Measurements from ENCODE around the gene FAM174C.

- TF ChIP-seq CTCF (IDR thresholded peaks at IDR 0.05 in 2 of 3, conservative IDR thresholded peaks at IDR 0.05 in 1 of 3; ENCODE audit: control insufficient read depth in 2 of 3, extremely low read depth in 1 of 3, insufficient read depth in 1 of 3, low read depth in 3 of 3, low read length in 3 of 3): no peak
- no peak for TF ChIP-seq POLR2A (IDR thresholded peaks at IDR 0.05; ENCODE audit: low read depth, low read length)
- TF ChIP-seq RAD21 (IDR thresholded peaks at IDR 0.05; ENCODE audit: insufficient read depth, low read depth, low read length): no peak
- no peak for TF ChIP-seq ELK1 (IDR thresholded peaks at IDR 0.05; ENCODE audit: low read depth, low read length)
- no peak for TF ChIP-seq EZH2 (IDR thresholded peaks at IDR 0.05; ENCODE audit: borderline replicate concordance, control insufficient read depth, low read depth, low read length)
- TF ChIP-seq TCF12 (IDR thresholded peaks at IDR 0.05; ENCODE audit: low read depth, low read length): no peak
- TF ChIP-seq E2F8 (IDR thresholded peaks at IDR 0.05; ENCODE audit: low read depth, partially characterized antibody): no peak
- no peak for TF ChIP-seq REST (IDR thresholded peaks at IDR 0.05; ENCODE audit: low read depth, low read length)
- peak; percentile 73; the same call in 1 of the 2 replicates for TF ChIP-seq SMARCA5 (IDR thresholded peaks at IDR 0.05)
- TF ChIP-seq, protein P1, sequence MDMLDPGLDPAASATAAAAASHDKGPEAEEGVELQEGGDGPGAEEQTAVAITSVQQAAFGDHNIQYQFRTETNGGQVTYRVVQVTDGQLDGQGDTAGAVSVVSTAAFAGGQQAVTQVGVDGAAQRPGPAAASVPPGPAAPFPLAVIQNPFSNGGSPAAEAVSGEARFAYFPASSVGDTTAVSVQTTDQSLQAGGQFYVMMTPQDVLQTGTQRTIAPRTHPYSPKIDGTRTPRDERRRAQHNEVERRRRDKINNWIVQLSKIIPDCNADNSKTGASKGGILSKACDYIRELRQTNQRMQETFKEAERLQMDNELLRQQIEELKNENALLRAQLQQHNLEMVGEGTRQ (IDR thresholded peaks at IDR 0.05; ENCODE audit: borderline replicate concordance, low read depth, low read length): no peak
- no peak for TF ChIP-seq POLR2AphosphoS5 (IDR thresholded peaks at IDR 0.05; ENCODE audit: low read length)
- no peak for TF ChIP-seq JUNB (IDR thresholded peaks at IDR 0.05)
- TF ChIP-seq, protein P2, sequence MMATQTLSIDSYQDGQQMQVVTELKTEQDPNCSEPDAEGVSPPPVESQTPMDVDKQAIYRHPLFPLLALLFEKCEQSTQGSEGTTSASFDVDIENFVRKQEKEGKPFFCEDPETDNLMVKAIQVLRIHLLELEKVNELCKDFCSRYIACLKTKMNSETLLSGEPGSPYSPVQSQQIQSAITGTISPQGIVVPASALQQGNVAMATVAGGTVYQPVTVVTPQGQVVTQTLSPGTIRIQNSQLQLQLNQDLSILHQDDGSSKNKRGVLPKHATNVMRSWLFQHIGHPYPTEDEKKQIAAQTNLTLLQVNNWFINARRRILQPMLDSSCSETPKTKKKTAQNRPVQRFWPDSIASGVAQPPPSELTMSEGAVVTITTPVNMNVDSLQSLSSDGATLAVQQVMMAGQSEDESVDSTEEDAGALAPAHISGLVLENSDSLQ (IDR thresholded peaks at IDR 0.05): no peak
- no peak for TF ChIP-seq HDAC2 (IDR thresholded peaks at IDR 0.05)
These were observed 24.7 kb upstream of the FAM174C start for GRCh38 chr19:1250437-1251260.

All from GM12878 (cell line).